ENCODE results near the gene TBL1X. TPM values are rescaled to one million over a fixed set of nuclear protein-coding genes. Genes with fewer than 3 reads are reported as not detected.
"Not testable (repeated sequence)": the region's sequence is repeated elsewhere in the genome, so short reads cannot be mapped to it uniquely, and the experiment has no call there.

TBL1X gene
- total RNA-seq, 1 donor from 2014 or later = 11.4 TPM

DNA sequence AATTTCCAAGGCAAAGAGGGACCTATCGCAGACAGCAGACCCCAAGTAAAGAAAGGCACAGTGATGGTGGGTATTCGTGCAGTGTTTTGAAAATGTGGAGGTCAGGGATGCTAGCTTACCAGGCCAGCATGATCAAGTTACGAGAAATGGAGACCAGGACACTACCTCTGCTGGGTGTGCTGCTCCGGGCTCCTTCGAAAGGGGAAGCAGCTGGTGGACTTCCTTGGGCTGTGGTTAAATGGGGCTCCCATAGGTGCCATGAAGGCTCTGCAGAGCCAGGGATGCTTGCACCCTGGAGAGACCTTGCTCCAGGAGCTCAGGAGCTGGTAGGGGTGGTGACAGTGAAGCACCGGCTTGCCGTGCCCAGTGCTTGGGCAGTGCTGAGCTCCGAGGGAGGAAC is 68.8 kb downstream of the TBL1X start:
- no peak for DNase-seq (ENCODE audit: low read depth)

DNA sequence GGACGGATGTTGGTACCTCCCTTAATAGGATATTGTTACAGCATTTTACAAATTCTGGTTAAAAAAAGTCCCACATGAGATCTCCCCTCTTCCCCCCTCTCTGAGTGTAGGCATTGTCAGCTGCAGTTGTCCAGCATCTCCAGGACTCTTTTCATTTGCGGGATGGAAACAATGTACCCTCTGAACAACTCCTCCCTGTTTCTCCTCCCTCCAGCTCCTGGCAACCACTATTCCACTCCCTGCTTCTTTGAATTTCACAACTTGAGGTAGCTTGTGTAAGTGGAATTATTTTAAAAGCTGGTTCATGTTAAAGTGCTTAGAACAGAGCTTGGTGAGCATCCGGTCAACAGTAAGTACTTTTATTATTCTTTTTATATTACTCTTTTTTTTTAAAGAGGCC is 69.8 kb downstream of the TBL1X start:
- peak; percentile 46 for DNase-seq (ENCODE audit: low read depth)

DNA sequence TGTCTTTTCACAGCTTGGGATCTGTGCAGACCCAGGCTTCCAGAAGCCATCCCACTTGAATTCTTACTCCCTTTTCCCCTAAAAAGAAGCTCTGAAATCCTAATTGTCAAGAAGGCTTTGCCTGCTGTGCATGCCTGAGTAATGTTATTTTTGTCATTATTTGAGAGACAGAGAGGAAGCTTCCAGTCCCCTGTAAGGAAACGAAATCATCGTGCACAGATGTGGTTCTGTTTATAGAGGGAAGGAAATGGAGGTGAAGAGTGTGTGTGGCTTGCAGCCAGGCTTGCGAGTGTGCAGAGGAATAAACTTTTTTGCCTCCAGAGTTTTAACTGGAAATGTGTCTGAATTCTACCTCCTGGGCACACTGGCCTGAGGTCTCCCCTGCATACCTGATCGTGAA is 70.2 kb downstream of the TBL1X start:
- no peak for DNase-seq (ENCODE audit: low read depth)

DNA sequence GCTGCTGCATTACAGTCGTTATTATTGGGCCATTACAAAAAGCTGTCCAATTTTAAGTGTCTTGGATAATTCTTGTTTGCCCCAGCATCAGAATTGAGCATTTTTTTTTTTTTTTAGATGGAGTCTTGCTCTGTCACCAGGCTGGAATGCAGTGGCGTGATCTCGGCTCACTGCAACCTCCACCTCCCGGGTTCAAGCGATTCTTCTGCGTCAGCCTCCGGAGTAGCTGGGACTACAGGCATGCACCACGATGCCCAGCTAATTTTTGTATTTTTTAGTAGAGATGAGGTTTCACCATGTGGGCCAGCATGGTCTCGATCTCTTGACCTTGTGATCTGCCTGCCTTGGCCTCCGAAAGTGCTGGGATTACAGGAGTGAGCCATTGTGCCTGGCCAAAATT is 71.3 kb downstream of the TBL1X start:
- DNase-seq (ENCODE audit: low read depth) = not testable (repeated sequence)

DNA sequence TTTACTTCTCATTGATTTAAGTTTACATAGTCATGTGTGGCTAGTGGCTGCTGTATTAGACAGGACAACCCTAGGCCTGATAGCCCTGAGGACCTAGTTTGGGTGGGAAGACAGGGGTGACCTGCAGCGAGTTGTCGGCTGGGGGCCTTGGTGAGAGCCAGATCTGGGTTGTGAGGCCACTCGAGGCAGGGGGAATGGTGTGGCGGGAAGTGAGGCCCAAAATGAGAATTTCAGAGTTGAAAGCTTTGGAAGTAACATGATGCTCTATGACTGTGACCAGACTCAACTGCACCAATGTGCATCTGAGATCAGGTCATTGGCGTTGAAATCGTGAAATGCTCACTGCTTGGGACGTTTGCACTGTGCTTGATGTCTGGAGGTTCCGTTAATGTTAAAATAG is 72.9 kb downstream of the TBL1X start:
- DNase-seq (ENCODE audit: low read depth) = no peak

DNA sequence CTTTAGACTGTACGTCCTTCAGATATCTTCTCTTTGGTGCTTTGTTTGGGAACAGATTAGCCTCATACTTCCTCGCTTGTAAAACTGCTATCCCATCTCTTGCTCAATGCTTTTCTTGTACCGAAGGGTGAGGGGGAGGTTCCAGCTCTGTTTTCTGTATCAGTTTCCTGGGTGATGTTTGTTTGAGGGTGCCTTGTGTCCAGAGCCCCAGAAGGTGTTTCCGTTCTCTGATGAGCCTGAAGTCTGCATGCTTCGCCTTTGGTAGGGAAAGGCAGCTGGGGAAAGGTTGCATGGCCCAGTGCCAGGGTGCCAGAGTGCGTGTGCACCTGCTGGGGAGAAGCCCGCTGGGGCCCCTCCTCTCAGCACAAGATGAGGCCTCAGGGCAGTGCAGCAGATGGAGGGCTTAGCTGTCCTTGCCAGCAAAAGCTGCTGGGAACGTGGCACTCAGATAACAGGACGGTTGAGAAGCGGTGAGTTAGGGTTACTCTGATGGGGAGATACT is 73.7 kb downstream of the TBL1X start:
- no peak for DNase-seq (ENCODE audit: low read depth)

DNA sequence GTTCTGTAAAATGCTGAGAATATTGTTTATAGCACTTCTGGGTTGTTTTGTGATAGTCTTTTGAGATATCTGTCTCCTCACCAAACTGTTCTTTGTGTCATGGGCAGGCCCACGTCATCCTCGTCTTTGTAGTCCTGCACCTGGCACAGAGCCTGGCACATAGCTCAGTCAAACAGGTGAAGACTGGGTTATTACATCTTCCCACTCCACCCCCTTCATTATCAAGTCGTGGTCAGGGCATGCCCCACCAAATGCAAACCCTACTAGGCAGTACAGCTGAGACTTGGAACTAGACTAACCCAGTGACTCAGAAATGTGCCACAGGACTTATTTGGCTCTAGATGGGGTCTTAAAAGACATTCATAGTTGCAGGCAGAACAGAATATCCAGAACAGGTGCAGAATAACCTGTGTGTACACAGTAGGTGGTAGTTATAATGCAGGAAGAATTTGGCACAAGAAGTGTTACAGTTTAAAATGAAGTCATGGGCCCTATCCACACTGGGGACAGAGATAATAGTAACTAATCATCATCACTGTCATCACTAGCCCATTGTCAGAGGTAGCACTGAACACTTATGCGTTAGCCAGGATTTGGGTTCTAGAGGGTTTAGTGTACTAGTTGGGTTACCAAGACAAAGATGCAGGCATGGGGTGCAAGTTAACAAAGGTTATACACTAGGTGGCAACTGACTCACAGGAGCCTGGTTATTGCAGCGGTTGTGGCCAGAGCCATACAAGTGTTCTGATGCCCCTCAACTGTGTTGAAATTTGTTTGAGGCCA is 74.9 kb downstream of the TBL1X start:
- peak; percentile 51 for DNase-seq (ENCODE audit: low read depth)

DNA sequence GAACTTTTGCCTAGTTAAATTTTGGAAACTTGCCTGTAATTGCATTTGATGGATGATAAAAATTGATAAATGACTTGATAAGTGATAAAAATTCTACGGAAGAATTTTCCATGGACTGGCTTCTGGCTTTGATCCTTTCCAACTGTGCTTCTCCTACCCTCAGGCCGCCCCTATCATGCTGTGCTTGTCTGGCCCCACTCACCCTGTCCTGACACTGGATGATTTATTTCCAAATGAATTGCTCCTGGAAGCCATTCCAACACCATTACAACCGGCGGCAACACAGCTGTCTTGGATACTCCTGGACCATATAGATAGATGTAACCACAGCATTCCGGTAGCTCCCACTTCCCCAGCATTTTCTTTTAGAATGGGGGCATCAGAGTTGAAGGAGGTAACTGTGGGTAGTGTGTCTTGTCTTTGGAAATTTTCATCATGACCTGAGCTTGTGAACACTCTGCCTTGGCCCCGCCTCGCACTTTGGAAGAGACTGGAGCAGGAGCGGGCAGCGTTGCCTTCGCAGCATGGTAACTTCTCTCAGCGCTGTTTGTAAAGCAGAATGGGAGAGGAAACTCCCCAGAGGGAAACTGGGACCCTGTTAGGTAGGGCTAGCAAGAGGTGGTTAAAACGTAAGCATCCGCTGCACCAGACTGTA is 77.4 kb downstream of the TBL1X start:
- DNase-seq (ENCODE audit: low read depth) = no peak

DNA sequence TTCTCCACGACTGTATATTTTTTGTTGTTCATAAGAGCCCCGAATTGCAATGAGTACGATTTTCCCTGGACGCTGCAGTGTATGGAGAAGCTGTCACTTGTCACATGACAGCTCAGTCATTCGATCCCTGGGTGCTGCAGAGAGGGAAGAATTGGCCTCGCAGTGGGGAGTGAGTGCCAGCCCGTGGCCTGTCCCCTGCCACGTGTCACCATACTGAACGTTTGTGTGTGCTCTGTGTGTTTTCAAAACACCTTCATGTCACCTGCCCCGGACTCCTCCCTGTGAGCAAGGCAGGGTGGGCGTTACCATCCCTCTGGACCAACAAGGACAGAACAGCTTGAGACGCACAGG is 77.9 kb downstream of the TBL1X start:
- no peak for DNase-seq (ENCODE audit: low read depth)

DNA sequence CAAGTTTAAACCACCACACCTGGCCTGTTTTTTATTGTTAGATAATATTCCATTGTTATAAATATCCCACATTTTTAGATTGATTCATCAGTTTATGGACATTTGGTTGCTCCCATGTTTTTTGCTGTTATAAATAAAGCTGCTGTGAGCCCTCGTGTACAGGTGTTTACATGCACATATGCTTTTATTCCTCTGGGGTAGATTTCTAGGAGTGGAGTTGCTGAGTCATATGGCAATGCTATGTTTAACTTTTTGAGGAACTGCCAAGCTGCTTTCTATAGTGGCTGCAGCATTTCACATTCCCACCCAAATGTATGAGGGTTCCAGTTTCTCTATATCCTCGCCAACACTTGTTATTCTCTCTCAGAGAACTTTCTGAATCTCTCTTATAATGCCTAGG is 90.5 kb downstream of the TBL1X start:
- DNase-seq (ENCODE audit: low read depth) = no peak

DNA sequence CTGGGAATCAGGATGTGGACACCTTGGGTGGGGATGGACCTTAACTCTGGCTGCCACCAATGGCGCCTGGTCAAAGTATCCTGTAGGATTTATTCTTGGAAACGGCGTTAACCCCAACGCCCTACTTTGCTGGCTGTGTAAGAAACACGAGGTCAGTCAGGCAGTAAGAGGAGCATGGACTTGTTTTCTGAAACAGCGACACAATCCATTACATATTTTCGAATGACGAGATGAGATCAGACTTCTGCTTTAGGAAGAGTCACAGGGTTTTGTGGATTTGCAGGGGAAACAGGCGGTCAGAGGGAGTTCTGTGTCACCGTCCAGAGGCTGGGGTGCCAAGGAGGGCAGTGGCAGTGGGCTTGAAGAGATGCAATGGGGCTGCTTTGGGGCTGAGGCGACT is 92.2 kb downstream of the TBL1X start:
- DNase-seq (ENCODE audit: low read depth) = no peak

DNA sequence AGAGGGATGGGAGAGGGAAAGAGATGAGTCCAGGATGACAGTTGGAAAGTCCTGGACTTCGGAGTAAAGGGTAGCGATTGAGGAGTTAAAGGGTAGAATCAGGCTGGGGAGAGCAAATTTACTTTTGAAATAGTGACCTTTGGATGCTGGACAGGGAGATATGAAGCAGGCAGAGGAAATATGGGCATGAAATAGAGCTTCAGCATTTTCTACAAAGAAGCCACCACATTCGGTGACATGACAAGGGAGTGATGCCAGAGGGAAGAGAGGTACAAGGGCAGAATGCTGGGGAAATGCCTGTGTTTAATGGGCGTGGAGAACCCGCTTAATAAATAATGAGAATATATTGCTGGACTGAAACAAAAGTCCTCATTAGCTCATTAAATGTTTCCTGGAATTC is 92.7 kb downstream of the TBL1X start:
- DNase-seq (ENCODE audit: low read depth) = no peak

DNA sequence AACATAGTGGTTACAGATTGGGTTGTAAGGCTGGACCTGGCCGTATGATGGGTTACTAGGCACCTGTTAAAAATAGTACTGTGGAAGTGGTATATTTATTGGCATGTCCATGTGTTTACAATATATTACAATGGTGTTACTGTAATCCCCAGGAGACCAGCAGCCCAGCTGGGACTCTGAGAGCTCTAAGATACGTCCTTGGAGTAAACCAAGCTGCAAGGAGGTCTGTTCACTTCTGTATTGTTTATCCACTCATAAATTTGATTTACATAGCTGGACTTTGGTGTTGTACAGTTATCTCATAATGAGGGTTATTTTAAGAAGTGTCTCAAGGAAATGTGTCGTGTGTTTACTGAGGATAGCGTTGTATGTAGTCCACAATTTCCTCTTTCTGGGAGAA is 93.8 kb downstream of the TBL1X start:
- no peak for DNase-seq (ENCODE audit: low read depth)

DNA sequence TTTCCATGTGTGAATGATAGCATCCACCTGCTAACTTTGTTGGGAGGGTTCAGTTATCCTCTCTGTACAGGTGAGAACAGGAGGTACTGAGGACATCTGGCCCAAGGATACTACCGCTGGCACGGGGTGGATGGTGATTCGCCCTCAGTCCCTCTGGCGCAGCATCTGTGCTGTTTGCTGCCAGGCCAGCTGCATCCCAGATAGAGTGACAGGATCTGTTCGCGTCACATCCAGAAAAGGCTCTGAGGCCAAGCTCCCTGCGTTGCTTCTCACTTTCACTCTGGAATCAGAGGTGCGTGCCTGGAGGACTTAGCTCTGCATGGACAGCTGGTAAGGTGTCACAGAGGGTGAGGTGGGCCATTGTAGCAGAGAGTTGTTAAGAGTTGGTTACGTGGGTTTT is 95.4 kb downstream of the TBL1X start:
- no peak for DNase-seq (ENCODE audit: low read depth)

DNA sequence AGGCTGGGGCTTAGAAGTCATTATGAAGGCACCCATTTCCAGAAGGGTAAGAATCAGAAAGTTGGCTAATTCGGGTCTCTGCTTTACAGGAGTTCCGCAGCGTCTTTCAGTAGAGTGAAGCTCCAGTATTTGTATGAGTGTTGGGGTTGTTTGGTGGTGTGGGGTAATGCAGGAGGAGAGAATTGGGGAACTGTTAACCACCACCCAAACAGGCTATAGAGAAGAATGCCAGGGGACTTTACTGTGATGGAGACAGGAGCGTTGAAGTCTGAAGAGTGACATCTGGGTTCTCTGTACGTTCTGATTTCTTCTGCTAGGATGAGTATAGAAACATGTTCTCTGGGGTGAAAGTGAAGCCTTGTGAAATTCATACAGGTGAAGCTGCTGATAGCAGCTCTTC is 96.3 kb downstream of the TBL1X start:
- no peak for DNase-seq (ENCODE audit: low read depth)

DNA sequence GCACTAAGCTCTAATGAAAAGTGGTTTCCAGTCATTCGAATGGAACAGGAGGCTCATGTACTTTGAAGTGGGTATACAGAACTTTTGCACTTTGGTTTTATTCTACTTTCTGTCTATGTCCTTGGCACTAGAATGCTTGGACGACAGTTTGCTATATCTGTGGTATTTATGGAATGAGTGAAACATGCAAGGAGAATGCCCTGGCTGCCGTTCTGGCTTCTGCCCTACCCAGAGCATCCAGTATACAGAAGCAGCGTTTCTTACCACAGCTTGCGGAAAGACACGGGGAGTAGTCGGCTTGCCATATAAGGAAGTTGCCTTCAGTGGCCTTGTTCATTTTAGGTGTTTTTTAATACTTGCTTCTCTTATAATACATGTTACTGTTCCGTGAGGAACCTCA is 98.0 kb downstream of the TBL1X start:
- peak; percentile 80 for DNase-seq (ENCODE audit: low read depth)

DNA sequence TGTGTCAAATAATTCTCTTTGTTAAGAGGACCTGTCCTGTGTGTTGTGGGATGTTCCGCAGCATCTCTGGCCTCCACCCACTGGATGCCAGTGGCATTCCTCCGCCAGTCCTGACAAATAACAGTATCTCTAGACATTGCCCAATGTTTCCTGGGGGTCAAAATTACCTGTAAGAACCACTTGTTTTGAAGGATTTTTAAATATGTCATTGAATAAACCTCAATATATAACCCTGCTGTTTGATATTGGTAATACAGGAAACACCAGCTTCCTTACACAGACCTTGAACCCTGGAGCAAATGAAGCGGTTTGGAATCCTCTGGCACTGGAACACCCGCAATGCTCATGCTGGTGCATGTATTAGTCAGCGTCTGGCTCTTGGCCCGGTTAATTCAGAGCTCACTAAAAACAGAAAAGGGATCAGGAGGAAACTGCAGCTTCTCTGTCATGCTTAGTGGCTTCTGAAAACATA is 101.3 kb downstream of the TBL1X start:
- DNase-seq (ENCODE audit: low read depth) = peak; percentile 79

DNA sequence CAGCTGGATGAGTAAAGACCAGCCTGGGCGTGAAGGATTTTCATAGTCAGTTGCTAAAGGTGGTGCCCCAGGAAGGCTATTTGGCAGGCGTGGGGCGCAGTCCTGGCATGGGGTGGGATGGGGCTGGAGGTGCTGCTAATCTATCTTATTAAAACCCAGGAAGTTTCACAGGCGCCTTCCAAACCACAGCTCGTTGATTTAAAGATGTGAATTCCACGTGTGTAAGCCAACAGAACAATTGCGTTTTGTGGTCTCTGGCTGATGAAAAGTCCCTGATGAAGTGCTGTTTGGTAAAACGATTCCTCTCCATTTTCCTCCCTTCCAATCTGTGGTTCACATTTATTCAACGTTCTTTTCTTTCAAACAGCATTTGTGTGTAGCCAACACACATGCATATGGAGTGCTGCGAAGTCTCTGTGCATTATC is 105.0 kb downstream of the TBL1X start:
- no peak for DNase-seq (ENCODE audit: low read depth)

DNA sequence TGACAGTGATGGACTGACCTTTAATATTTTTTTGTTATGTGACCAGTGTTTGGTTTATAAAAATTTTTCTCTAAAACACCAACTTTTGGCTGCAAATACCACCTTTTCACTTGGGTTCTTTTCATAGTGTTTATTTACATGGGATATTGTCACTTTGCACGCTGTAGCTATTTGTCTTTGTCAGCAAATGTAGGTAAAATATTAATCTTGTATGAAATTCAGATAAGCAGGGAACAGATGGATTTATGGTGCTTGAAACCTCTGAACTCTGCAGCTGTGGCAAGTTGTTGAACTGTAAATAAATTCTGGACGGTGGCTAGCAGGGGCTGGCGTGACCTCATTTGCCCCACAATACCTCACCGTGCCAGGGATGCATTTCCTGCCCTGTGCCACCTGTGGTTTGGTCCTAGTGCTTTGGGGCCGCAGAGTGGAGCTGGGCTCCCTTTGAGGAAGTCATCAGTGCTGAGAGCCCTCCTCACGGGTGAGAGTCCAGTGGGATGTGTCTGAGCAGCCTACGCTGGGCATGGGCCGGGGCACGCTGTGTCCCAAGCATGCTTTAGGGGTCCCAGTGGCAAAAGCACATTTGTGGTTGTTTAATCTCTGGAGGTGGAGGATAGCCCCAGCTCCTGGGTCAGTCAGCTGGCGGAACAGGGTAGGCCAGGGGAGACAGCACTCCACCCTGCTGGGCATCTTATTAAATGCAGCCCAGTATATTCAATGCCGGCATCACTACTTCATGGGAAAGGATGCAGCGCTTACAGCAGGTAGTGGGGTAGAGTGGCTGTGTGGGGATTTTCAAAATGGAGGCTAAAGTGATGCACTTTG is 108.6 kb downstream of the TBL1X start:
- peak; percentile 28 for DNase-seq (ENCODE audit: low read depth)

DNA sequence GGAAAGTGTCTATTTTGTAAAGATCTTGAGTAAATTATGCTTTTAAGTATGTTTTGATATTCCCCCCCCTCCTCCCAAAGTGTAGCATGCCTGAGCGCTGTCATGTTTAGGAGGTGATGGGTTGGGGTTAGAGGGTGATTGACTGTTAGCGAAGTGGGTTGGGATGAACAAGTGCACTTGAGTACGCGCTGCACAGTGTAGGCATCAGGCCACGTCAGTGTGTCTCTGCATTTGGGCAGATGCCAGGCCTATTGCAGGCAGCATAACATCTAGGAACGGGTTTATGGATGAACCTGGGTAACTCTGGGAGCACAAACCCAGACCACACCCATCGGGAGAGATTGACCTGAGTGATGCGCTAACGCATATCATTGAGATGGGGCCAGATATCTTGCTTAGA is 111.2 kb downstream of the TBL1X start:
- no peak for DNase-seq (ENCODE audit: low read depth)

DNA sequence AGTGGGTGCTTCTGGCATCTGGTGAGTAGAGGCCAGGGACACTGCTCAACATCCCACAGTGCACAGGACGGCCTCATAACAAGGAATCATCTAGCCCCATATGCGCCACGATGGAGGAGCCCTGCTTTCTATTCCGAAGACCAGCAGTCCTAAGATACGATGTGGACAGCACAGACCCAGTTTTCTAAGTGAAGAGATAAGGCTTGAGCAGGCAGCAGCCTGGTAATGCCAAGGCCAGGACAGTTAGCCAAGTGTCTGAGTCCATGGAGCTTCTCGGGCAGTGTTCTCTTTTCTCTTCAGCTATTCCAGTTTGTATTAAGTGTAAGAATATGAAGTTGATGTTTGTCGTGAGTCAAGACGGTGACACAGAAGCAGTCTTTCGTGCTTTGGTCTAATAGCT is 112.7 kb downstream of the TBL1X start:
- DNase-seq (ENCODE audit: low read depth) = no peak

Data from myocyte (in vitro differentiated cells).